Germinal center (tissue), 1 donor: ENCODE data around the gene SURF6.

Experiments
- DNase-seq: peaks from one replicate; pipeline ENCODE4 v3.0.0; 2012; ENCODE audit warnings: mixed read lengths, low spot score

The SURF6 gene

DNA sequence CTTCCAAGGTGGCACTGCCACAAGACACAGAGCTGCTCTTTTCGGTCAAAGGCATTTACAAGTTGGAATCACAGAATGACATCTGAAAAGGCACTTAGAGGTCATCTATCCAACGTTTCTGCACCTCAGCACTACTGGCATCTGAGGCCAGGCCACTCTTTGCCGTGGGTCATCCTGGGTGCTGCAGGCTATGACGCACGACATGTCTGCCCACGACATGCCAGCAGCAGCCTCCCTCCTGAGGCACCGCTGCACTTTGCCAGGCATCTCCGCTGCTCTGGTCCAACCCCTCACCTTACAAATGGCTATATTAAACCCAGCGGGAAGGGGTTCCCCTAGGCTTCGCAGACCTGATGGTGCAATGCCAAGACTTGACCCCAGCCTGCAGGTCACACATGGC lies 31.8 kb upstream of the SURF6 start:
- no peak for DNase-seq

- DNase-seq: no peak
These were observed 31.2 kb upstream of the SURF6 start for GRCh38 chr9:133367221-133367620.

DNA sequence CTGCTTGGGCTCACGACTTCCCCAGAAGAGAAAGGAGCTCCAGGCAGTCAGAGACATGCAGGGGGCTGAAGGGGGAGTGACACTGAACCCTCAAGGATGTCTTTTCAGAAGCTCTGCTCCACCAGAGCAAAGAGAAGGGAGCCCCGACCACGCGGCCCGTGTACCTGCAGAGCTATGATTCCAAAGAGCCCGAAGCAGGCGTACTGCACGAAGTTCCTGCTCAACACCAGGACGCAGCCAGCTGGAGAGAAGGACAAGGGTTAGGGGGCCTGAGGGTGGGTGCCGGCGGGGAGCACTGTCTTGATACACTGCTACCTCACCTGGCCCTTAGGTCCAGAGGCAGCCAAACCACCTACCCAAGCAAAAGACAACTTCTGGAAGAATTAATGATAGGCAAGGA lies 30.4 kb upstream of the SURF6 start:
- DNase-seq: no peak

GRCh38 chr9:133362359-133363044 lies 26.5 kb upstream of the SURF6 start:
- no peak for DNase-seq

DNA sequence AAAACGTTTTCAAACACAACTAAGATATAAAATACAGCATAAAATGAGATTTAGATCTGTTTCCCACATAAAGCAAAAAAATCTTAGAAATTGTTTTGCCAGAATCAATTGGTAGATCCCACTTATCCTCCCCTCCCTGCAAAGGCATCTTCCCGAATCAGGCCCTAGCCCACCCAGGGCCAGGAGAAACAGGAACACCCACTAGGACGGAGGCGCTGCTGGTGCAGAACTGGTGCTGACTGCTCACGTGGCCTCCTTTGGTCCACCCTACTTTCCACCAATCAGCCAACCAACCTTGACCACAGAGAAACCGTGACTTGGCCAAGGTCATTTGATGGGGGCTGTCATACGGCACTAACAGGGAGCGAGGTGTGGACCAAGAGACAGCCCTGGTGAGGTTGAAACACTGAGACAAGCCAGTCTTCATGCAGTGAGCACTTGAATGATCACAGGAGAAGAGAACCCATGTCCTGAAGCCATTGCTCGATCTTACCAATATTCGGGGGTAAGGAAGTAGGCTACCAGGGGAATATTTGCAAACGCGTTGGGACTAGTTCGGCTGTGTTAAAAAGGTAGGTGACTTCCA lies 25.6 kb upstream of the SURF6 start:
- DNase-seq: no peak

- no peak for DNase-seq
These were observed 24.7 kb upstream of the SURF6 start for GRCh38 chr9:133360400-133361393.

GRCh38 chr9:133359399-133360175 lies 23.6 kb upstream of the SURF6 start:
- DNase-seq: no peak

GRCh38 chr9:133357656-133358055 lies 21.7 kb upstream of the SURF6 start:
- DNase-seq: no peak

GRCh38 chr9:133356391-133357091 lies 20.6 kb upstream of the SURF6 start, which contains the start of the genes SURF1 and SURF2:
Gene SURF1 (minus strand): TSS chr9:133356487. CDS start chr9:133356453, 34 bp downstream.
Gene SURF2 (plus strand): TSS chr9:133356550. CDS start chr9:133356593, 43 bp downstream.
- peak; percentile 90 for DNase-seq

DNA sequence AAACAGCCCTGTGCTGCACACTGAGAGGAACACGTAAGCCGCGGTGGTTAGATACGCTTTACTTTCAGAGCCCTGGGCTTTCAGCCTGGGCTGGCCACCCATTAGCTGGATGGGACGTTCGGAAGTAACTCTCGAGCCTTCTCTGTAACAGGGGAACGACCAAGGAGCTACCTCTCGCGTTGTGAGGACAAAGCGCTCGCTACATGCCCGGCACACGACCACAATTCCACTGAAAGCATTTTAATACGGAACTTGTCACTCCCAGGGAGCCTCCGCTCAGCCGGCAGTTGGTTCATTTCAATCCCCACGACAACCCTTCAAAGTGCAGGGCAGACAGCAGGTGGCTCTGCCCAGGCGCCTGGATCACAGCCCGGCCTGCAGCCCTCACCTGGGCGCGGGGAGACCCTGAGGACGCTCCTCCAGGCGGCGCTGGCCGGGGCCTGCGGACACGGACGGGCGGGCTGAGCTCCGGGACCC lies 19.9 kb upstream of the SURF6 start:
- peak; percentile 32 for DNase-seq

DNA sequence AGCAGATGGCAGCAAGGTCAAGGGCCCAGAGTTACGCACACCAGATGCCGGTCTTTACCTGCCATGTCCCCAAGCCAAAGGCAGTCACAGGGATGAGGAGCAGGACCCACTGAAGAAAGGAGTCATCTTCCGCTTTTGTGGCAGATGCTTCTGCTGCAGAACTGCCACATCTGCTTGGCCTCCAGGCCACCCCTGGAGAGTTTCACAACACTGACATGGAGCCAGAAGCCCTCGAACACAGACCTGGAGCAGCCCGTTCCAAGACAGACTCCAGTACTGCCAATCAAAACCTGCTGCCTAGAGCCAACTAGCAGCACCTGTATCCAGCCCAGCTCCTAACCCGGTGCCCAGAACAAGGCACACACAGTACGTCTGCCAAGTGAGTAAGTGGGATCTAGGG lies 18.8 kb upstream of the SURF6 start:
- no peak for DNase-seq

DNA sequence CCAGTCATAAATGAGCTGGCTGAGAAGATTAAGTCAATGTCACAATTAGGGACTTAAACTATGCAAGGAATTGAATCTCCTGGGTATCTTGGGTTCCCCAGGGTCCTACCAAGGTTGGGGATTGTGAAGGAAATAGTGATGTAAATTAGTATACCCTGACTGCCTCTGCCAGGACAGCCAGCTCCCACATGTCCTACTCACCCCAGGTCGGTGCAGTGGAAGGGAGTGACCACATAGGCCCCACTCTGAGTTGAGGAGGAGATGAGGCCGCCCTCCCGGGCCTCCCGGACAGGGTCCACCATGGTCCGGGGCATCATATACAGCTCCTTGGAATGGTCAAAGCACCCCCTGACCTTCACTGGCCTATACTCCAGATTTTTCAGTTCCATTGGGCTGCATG lies 17.6 kb upstream of the SURF6 start:
- DNase-seq: no peak

- no peak for DNase-seq
These were observed 16.8 kb upstream of the SURF6 start for GRCh38 chr9:133352635-133353340.

DNA sequence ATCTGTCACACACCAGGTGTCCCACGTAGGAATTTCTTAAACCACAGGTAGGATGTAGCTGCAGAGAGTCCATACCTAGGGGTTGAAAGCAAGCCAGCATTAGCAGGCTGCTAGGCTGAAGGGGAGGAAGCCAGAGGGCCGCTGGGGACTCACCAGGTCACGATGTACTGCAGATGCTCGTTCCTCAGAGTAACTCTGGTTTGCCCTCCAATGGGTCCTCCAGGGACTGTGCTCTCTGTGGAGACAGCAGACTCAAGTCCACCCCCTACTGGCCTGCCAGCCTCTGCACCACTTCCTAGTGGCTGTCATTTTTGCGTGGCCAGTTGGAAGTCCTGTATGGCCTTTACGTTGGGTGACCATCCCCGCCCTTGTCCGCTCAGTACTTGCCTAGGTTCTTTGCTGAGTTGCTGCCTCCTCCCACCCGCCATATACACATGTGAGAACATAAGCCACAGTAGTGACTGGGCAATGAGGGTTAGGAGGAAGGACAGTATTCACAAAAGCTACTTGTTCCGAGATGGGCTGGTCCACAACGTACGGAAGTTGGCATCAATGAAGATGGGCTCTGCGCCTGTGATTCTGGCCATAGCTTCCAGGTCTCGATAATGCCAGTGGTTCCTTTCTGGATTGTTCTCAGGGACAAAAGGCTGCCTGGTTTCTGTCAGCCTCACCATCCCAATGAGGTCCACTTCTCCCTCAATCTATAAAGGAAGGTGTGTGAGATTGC lies 16.1 kb upstream of the SURF6 start:
- DNase-seq: peak; percentile 42

GRCh38 chr9:133351526-133351907 lies 15.5 kb upstream of the SURF6 start:
- no peak for DNase-seq

- no peak for DNase-seq
These were observed 14.1 kb upstream of the SURF6 start for GRCh38 chr9:133349965-133350616.

DNA sequence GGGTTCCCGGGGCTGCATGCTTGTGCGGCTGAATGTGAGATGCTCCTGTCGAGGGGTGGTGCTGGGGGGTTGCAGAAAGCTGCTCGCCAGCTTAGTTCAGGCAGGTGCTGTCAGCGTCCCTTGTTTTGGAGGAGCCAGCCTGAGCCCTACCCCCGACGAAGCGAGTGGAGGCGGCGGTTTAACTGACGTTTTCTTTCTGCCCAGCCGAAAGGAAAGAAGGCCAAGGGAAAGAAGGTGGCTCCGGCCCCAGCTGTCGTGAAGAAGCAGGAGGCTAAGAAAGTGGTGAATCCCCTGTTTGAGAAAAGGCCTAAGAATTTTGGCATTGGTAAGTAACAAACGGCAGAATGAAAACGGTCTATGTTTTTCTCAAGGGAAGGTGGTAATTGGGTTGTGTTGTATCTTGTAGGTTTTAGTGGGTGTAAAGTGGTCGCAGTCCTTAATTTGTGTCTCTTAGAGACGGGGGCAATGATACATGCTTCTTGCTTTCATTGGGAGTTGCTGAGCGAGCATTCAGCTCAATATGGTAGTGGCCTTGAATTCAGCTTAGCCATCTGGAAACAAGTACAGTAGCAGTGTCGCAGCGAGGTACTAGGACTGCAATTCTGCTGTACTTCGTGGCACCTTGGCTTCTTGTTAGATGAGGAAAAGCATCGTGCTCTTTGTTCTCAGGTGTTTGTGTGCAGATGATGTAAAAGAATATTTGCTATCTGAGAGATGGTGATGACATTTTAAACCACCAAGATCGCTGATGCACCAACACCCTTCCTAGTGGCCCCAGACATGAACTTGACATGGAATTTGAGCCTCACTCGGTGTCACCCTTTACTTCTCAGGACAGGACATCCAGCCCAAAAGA lies 13.0 kb upstream of the SURF6 start:
- DNase-seq: no peak
